K562 treated with DMSO at 1 percent for 4 hours (cell line): Measurements from ENCODE around the gene MSI2. TPM values are rescaled to one million over a fixed set of nuclear protein-coding genes. Genes with fewer than 3 reads are reported as not detected.

Experiments used
- total RNA-seq: library from RNA; unstranded; fragments of 300-600 nt; gene quantifications from 2 replicates; pipeline ENCODE4 v1.2.3, GENCODE V29; 2022; ENCODE audit not compliant: insufficient read depth

Gene MSI2
- 23.2 and 35.2 TPM in 2 replicates for total RNA-seq

DNA sequence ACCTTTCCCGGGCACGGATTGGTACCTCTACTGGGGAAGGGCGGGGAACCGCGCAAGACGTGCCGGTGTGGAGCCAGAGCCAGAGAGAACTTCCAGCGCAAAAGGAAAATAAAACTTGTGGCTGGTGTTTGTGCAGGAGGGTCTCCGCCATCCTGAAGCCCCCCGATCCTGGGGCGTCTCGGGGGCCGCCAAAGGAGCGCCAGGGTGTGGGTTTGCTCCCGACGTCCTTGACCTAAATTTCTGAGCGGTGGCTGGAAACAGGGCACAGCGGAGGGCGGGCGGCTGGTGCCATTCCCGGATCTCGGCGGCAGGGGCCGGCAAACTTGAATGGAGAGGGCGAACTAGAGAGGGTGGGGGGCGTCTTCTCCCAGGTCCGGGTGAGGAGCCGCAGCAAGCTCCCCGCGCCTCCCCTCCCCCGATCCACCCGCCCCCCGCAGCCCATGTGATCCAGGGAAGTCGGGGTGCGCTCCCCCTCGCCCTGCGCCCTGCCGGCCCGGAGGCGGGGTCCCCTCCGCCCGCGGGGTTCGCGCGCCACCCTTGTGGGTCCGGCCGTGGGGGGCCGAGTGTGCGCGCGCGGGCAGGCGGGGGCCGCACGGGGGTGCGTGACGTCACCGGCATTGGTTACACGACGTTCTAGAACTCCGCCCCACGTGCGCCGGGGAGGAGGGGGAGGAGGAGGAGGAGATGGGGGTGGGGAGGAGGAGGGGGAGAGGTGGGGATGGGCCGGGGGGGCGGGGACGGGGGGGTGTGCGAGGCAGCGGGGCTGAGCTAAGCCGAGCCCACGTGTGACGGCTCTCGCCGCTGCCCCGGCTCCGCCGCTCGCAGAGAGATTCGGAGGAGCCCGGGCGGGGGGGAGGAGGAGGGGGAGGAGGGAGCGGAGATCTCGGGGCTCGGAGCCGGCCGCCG lies at the start of gene MSI2:
Gene MSI2, plus strand, starts transcription at position 748 of the 906 bp plus-strand sequence. CDS start 220 bp downstream, outside the sequence.

Other genes starting within 250 kb of the MSI2 start
- gene AKAP1, start 171.3 kb upstream of the MSI2 start, total RNA-seq: 12.3 and 13.9 TPM in 2 replicates